H1 (cell line): ENCODE data around the gene HOTAIR. TPM values are rescaled to one million over a fixed set of nuclear protein-coding genes. Genes with fewer than 3 reads are reported as not detected.

Experiments
- CTCF ChIA-PET: fragments of 300-600 bp; sonication (Branson Sonifier 250); formaldehyde crosslinking; loops from one replicate; lab custom pipeline; 2021; ENCODE audit not compliant: partially characterized antibody; lab: Charles Lee
- POLR2A ChIA-PET: fragments of 300-600 bp; sonication (Branson Sonifier 250); formaldehyde crosslinking; loops from one replicate; lab custom pipeline; 2021; ENCODE audit warnings: inconsistent platforms; ENCODE audit not compliant: partially characterized antibody; lab: Charles Lee
- DNase-seq, 2 experiments: peaks; one replicate each; pipeline versions ENCODE4 v3.0.0 to v3.0.0-alpha.2; 2010 to 2022; ENCODE audit warnings: low spot score in 2 of 2, low read depth in 1 of 2, mixed read lengths in 1 of 2
- FAIRE-seq: peaks from 2 replicates; lab custom pipeline; 2011; peaks lifted over from hg19 to GRCh38; lab: Jason Lieb, UNC
- H2AFZ ChIP-seq: 2 replicates; pipeline ENCODE4 v1.8.1; 2012; ENCODE audit warnings: low read length, inconsistent platforms
- H2AK5ac ChIP-seq: 2 replicates; pipeline ENCODE4 v1.6.1; 2013; ENCODE audit warnings: low read depth, low read length
- H2BK120ac ChIP-seq: replicated peaks from 2 replicates; pipeline ENCODE3; 2013; ENCODE audit warnings: low read depth, low read length, inconsistent platforms
- H2BK12ac ChIP-seq: 2 replicates; pipeline ENCODE4 v1.6.1; 2013; ENCODE audit warnings: low read depth, low read length
- H2BK15ac ChIP-seq: 2 replicates; pipeline ENCODE4 v1.6.1; 2013; ENCODE audit warnings: low read length
- H2BK20ac ChIP-seq: 2 replicates; pipeline ENCODE4 v1.6.1; 2013; ENCODE audit warnings: low read length
- H2BK5ac ChIP-seq: 2 replicates; pipeline ENCODE4 v1.6.1; 2013; ENCODE audit warnings: low read depth, low read length
- H3K14ac ChIP-seq: 2 replicates; pipeline ENCODE4 v1.6.1; 2013; ENCODE audit warnings: inconsistent platforms; ENCODE audit not compliant: insufficient read length
- H3K18ac ChIP-seq: 2 replicates; pipeline ENCODE4 v1.6.1; 2013; ENCODE audit warnings: low read length; ENCODE audit errors: extremely low read depth
- H3K23ac ChIP-seq: 2 replicates; pipeline ENCODE4 v1.6.1; 2013; ENCODE audit warnings: inconsistent platforms; ENCODE audit not compliant: insufficient read length
- H3K23me2 ChIP-seq: 2 replicates; pipeline ENCODE4 v1.6.1; 2013; ENCODE audit warnings: low read depth, low read length
- H3K27ac ChIP-seq: 2 replicates; pipeline ENCODE4 v1.6.1; 2011; ENCODE audit warnings: low read depth, low read length, inconsistent platforms
- H3K27me3 ChIP-seq, 4 experiments: replicated peaks in 1 of 4; 1 replicate in 1 of 4; 2 replicates in 3 of 4; pipeline versions ENCODE4 v1.6.1 to v1.8.1; 2011 to 2013; ENCODE audit warnings: low read length in 3 of 4, mild to moderate bottlenecking in 3 of 4, inconsistent platforms in 2 of 4, mixed read lengths in 2 of 4, moderate library complexity in 1 of 4; ENCODE audit not compliant: control insufficient read depth in 3 of 4, insufficient read depth in 3 of 4; ENCODE audit errors: extremely low read depth in 1 of 4
- H3K36me3 ChIP-seq, 4 experiments: 2 replicates each; pipeline versions ENCODE4 v1.6.1 to v1.8.1; 2011 to 2013; ENCODE audit warnings: mild to moderate bottlenecking in 4 of 4, low read length in 3 of 4, moderate library complexity in 2 of 4, control low read depth in 1 of 4, inconsistent platforms in 1 of 4; ENCODE audit not compliant: insufficient read depth in 4 of 4, control insufficient read depth in 2 of 4
- H3K4ac ChIP-seq: replicated peaks from 2 replicates; pipeline ENCODE3; 2013; ENCODE audit warnings: low read length, low read depth, mixed read lengths, inconsistent platforms; ENCODE audit not compliant: insufficient read length
- H3K4me1 ChIP-seq, 4 experiments: replicated peaks in 1 of 4; 1 replicate in 1 of 4; 2 replicates in 3 of 4; pipeline versions ENCODE4 v1.6.1 to v1.8.1; 2011 to 2013; ENCODE audit warnings: low read length in 3 of 4, inconsistent platforms in 2 of 4, mixed read lengths in 1 of 4; ENCODE audit not compliant: insufficient read depth in 4 of 4, control insufficient read depth in 3 of 4
- H3K4me2 ChIP-seq, 2 experiments: 2 replicates each; pipeline versions ENCODE4 v1.6.1 to v1.8.1; 2011 to 2013; ENCODE audit warnings: low read depth in 2 of 2, low read length in 2 of 2, control low read depth in 1 of 2, inconsistent platforms in 1 of 2, mild to moderate bottlenecking in 1 of 2; ENCODE audit not compliant: insufficient read depth in 1 of 2
- H3K4me3 ChIP-seq, 4 experiments: fragments of 200-600, 300-600 bp in 1 of 4; sonication (generic), shearing (Covaris generic), sonication (Bioruptor Twin) in 1 of 4; 2 replicates each; pipeline versions ENCODE4 v1.5.1 to v1.8.1; 2011 to 2016; ENCODE audit warnings: low read length in 4 of 4, low read depth in 3 of 4, control low read depth in 2 of 4, inconsistent platforms in 2 of 4, mild to moderate bottlenecking in 2 of 4, mixed read lengths in 1 of 4, moderate library complexity in 1 of 4; ENCODE audit not compliant: insufficient read depth in 2 of 4; ENCODE audit errors: extremely low read depth in 1 of 4
- H3K56ac ChIP-seq: replicated peaks from 2 replicates; pipeline ENCODE3; 2013; ENCODE audit warnings: low read depth, mild to moderate bottlenecking, mixed read lengths, low read length, inconsistent platforms; ENCODE audit not compliant: insufficient read length
- H3K79me1 ChIP-seq: 2 replicates; pipeline ENCODE4 v1.6.1; 2013; ENCODE audit warnings: low read depth, low read length, control low read depth
- H3K79me2 ChIP-seq, 2 experiments: 2 replicates each; pipeline versions ENCODE4 v1.6.1 to v1.8.1; 2012 to 2013; ENCODE audit warnings: low read length in 2 of 2, mild to moderate bottlenecking in 2 of 2, inconsistent platforms in 1 of 2; ENCODE audit not compliant: insufficient read depth in 2 of 2, control insufficient read depth in 1 of 2
- H3K9ac ChIP-seq, 4 experiments: replicated peaks in 1 of 4; 1 replicate in 1 of 4; 2 replicates in 3 of 4; pipeline versions ENCODE4 v1.6.1 to v1.8.1; 2011 to 2013; ENCODE audit warnings: low read depth in 3 of 4, low read length in 3 of 4, control low read depth in 2 of 4, mild to moderate bottlenecking in 2 of 4, moderate library complexity in 2 of 4, inconsistent platforms in 1 of 4; ENCODE audit errors: extremely low read depth in 1 of 4
- H3K9me3 ChIP-seq, 2 experiments: 2 replicates each; pipeline versions ENCODE4 v1.6.1 to v1.8.1; 2012 to 2013; ENCODE audit warnings: mild to moderate bottlenecking in 2 of 2, moderate library complexity in 2 of 2, control low read depth in 1 of 2, inconsistent platforms in 1 of 2, low read depth in 1 of 2, low read length in 1 of 2, mixed read lengths in 1 of 2; ENCODE audit not compliant: insufficient read depth in 2 of 2
- H4K20me1 ChIP-seq, 2 experiments: replicated peaks in 1 of 2; 2 replicates each; pipeline versions ENCODE3 to v1.8.1; 2011 to 2013; ENCODE audit warnings: inconsistent platforms in 2 of 2, low read length in 2 of 2, mild to moderate bottlenecking in 1 of 2; ENCODE audit not compliant: insufficient read depth in 2 of 2, control insufficient read depth in 1 of 2
- H4K5ac ChIP-seq: 2 replicates; pipeline ENCODE4 v1.6.1; 2013; ENCODE audit warnings: low read length, low read depth, mixed read lengths, inconsistent platforms; ENCODE audit not compliant: insufficient read length
- H4K8ac ChIP-seq: 2 replicates; pipeline ENCODE4 v1.8.0; 2013; ENCODE audit warnings: mild to moderate bottlenecking, moderate library complexity, low read length, inconsistent platforms; ENCODE audit not compliant: insufficient read depth; ENCODE audit errors: extremely low read depth
- H4K91ac ChIP-seq: replicated peaks from 2 replicates; pipeline ENCODE3; 2013; ENCODE audit warnings: low read length, mixed read lengths, inconsistent platforms; ENCODE audit not compliant: insufficient read length
- CHD2 ChIP-seq: IDR thresholded peaks from 2 replicates; pipeline ENCODE4 v1.6.1; 2012; ENCODE audit warnings: low read length, improper control_type of control experiment
- EGR1 ChIP-seq: IDR thresholded peaks from 2 replicates; pipeline ENCODE4 v1.6.1; 2011; ENCODE audit warnings: low read depth, low read length, borderline replicate concordance
- EP300 ChIP-seq, 2 experiments: IDR thresholded peaks; 1 replicate in 1 of 2; 2 replicates in 1 of 2; pipeline ENCODE4 v1.6.1; 2011 to 2012; ENCODE audit warnings: low read depth in 2 of 2, low read length in 2 of 2, mild to moderate bottlenecking in 2 of 2, borderline replicate concordance in 1 of 2, inconsistent platforms in 1 of 2, moderate library complexity in 1 of 2
- GABPA ChIP-seq: IDR thresholded peaks from 2 replicates; pipeline ENCODE4 v1.6.1; 2011; ENCODE audit warnings: mild to moderate bottlenecking, low read length, moderate library complexity, borderline replicate concordance; ENCODE audit not compliant: insufficient read depth
- HDAC6 ChIP-seq: IDR thresholded peaks from one replicate; pipeline ENCODE4 v1.7.1; 2012; ENCODE audit warnings: low read depth, mild to moderate bottlenecking, inconsistent platforms, low read length, moderate library complexity
- KDM4A ChIP-seq: IDR thresholded peaks from one replicate; pipeline ENCODE4 v1.7.1; 2012; ENCODE audit warnings: low read depth, mild to moderate bottlenecking, moderate library complexity, low read length, inconsistent platforms; ENCODE audit not compliant: severe bottlenecking
- POLR2AphosphoS5 ChIP-seq: IDR thresholded peaks from 2 replicates; pipeline ENCODE4 v1.6.1; 2011; ENCODE audit warnings: low read depth, low read length
- RAD21 ChIP-seq, 2 experiments: IDR thresholded peaks in 1 of 2; conservative IDR thresholded peaks in 1 of 2; 2 replicates each; pipeline ENCODE4 v1.6.1; 2011; ENCODE audit warnings: low read depth in 2 of 2, low read length in 2 of 2, improper control_type of control experiment in 1 of 2, inconsistent platforms in 1 of 2, mild to moderate bottlenecking in 1 of 2, moderate library complexity in 1 of 2
- RFX5 ChIP-seq: IDR thresholded peaks from 2 replicates; pipeline ENCODE4 v1.6.1; 2011; ENCODE audit warnings: low read depth, low read length, improper control_type of control experiment, borderline replicate concordance
- SIRT6 ChIP-seq: IDR thresholded peaks from one replicate; pipeline ENCODE4 v1.7.1; 2012; ENCODE audit warnings: low read length, inconsistent platforms
- ZNF274 ChIP-seq: IDR thresholded peaks from 2 replicates; pipeline ENCODE4 v1.7.0; 2012; ENCODE audit warnings: low read length, borderline replicate concordance; ENCODE audit errors: extremely low read depth
- WGBS, 2 experiments: shearing (Covaris generic) in 1 of 2; methylation state at CpG; one replicate each; pipeline versions ENCODE4 v1.1.6 to v1.1.7; 2013 to 2015; ENCODE audit warnings: low lambda C conversion rate in 2 of 2, mixed read lengths in 2 of 2, inconsistent platforms in 1 of 2, low coverage in 1 of 2, missing lambda C conversion rate in 1 of 2; ENCODE audit not compliant: insufficient replicate concordance in 2 of 2, insufficient coverage in 1 of 2, insufficient read length in 1 of 2; ENCODE audit errors: extremely low coverage in 1 of 2, missing lambda C conversion rate in 1 of 2; 5-methylcytosine and 5-hydroxymethylcytosine counted together
- polyA plus RNA-seq, 7 experiments: library from polyadenylated mRNA; depleted of rRNA in 3 of 7; stranded (reverse) in 5 of 7; unstranded in 2 of 7; fragments of >200 nt in 5 of 7; fragments of 200-250 nt in 2 of 7; gene quantifications; 1 replicate in 5 of 7; 2 replicates in 1 of 7; 4 replicates in 1 of 7; pipeline versions ENCODE4 v1.2.1 to v1.2.3, GENCODE V29; 2011 to 2013; ENCODE audit warnings: missing spikeins in 2 of 7, mixed read lengths in 2 of 7
- total RNA-seq: library from RNA; stranded (reverse); fragmentation: NEBNext Ultra II Directional; extraction: Animal tissue kit (Norgen Biotek cat#: 25700); gene quantifications from 2 replicates; pipeline ENCODE4 v1.2.1, GENCODE V29; 2021

HOTAIR gene
- total and polyA plus RNA-seq, 2 of the 8 experiments (the other 6 are each of a cell fraction or from before 2014, with no cell fraction given), result not detected

- 9% methylated on average over 34 of the region's 51 CpGs; no CpG with 5 or more reads in 1 of the 2 experiments for WGBS, 2 experiments
- Histone ChIP-seq H3K18ac (no peak overlapping the region; the same call in 1 of the 2 replicates), H2BK120ac (no peak overlapping the region), H3K14ac (no peak overlapping the region), H3K9ac (no peak overlapping the region), H3K4ac (no peak overlapping the region), H3K79me1 (no peaks in the 10 kb centered on the region), H4K5ac (no peak overlapping the region), H3K36me3 (no peaks in the 10 kb centered on the region), H2AFZ (no peak overlapping the region), H4K91ac (no peak overlapping the region), H4K8ac (no peak overlapping the region), H3K23me2 (no peaks in the 10 kb centered on the region), H3K4me3 (no peak overlapping the region), H2BK15ac (no peak overlapping the region), H3K27me3 (peaks cover 96 to 100% (median 98%) of the 10 kb centered on the region in 4 experiments), H3K23ac (no peak overlapping the region), H2BK12ac (peak overlapping the region; percentile 80; the same call in 1 of the 2 replicates), H2BK20ac (no peak overlapping the region), H2AK5ac (no peak overlapping the region), H3K9me3 (no peaks in the 10 kb centered on the region), H3K79me2 (no peaks in the 10 kb centered on the region), H3K4me1 (peaks cover 0 to 4% (median 0%) of the 10 kb centered on the region in 4 experiments; a peak in 2 of 7 replicates), H2BK5ac (no peak overlapping the region), H3K4me2 (peak overlapping the region in 1 of 2 experiments; percentile 43; a peak in 2 of 4 replicates), H3K27ac (no peak overlapping the region), H4K20me1 (peaks cover 0 to 42% of the 10 kb centered on the region in 2 experiments), H3K56ac (no peak overlapping the region)
- ChIA-PET CTCF (interaction anchor here (0.7 to 11.3 kb wide), 12 partner anchors 8 to 347 kb away, joined by 3 to 172 read pairs (median 26); partner anchors contain the start of genes HOXC10, HOXC5, HOXC6 and SMUG1), POLR2A (interaction anchor here (0.6 to 1.2 kb wide), 7 partner anchors 9 to 263 kb away, joined by 3 to 8 read pairs (median 3); partner anchors contain the start of gene HOXC9)
- DNase-seq, result no peak
- no peak for FAIRE-seq
- TF ChIP-seq POLR2AphosphoS5 (no peak), GABPA (no peak), RFX5 (no peak), ZNF274 (no peak), SIRT6 (no peak), EP300 (IDR thresholded peaks at IDR 0.05; ENCODE audit: borderline replicate concordance in 1 of 2, low read depth in 2 of 2, low read length in 2 of 2) (no peak), KDM4A (no peak), EGR1 (no peak), CHD2 (no peak), RAD21 (IDR thresholded peaks at IDR 0.05 in 1 of 2, conservative IDR thresholded peaks at IDR 0.05 in 1 of 2; ENCODE audit: low read depth in 2 of 2, low read length in 2 of 2) (no peak), HDAC6 (no peak)
Observed at GRCh38 chr12:54009171-54010052, 34.7 kb upstream of the HOTAIR start.
